ENCODE data around the gene ELAVL4.
"Not testable (repeated sequence)": the region's sequence is repeated elsewhere in the genome, so short reads cannot be mapped to it uniquely, and the experiment has no call there.

Gene ELAVL4

GRCh38 chr1:50163680-50164079, 55.0 kb downstream of the ELAVL4 start:
- Histone ChIP-seq H3K36me3 (ENCODE audit: insufficient read depth, low read length) (no peaks in the 10 kb centered on the region), H3K27ac (ENCODE audit: low read length) (no peak overlapping the region), H2AFZ (ENCODE audit: low read depth, low read length) (no peak overlapping the region), H3K4me1 (ENCODE audit: insufficient read depth, low read length) (no peaks in the 10 kb centered on the region), H3K9ac (ENCODE audit: low read depth, low read length) (no peak overlapping the region), H3K27me3 (ENCODE audit: insufficient read depth, low read length, poor library complexity) (peaks cover 3% of the 10 kb centered on the region), H3K9me3 (ENCODE audit: insufficient read depth, low read length, severe bottlenecking) (no peaks in the 10 kb centered on the region), H4K20me1 (ENCODE audit: insufficient read depth, low read length) (no peaks in the 10 kb centered on the region), H3K79me2 (ENCODE audit: insufficient read depth, low read length) (no peaks in the 10 kb centered on the region), H3K4me3 (ENCODE audit: low read depth in 1 of 2, low read length in 2 of 2) (no peak overlapping the region), H3K4me2 (ENCODE audit: insufficient read depth, low read length) (no peak overlapping the region)
- DNase-seq = no peak
- no peak for ATAC-seq (ENCODE audit: insufficient read depth, low read depth)
- TF ChIP-seq EZH2 (IDR thresholded peaks at IDR 0.05; ENCODE audit: borderline replicate concordance, low read depth, low read length, severe bottlenecking) (no peak), CTCF (IDR thresholded peaks at IDR 0.05; ENCODE audit: borderline replicate concordance, extremely low read depth, low read length, poor library complexity, severe bottlenecking) (no peak)

GRCh38 chr1:50166351-50166750, 57.6 kb downstream of the ELAVL4 start:
- not testable (repeated sequence) for H3K9ac ChIP-seq (ENCODE audit: low read depth, low read length); H3K4me1 ChIP-seq (ENCODE audit: insufficient read depth, low read length); H3K4me3 ChIP-seq (ENCODE audit: low read depth in 1 of 2, low read length in 2 of 2); H3K36me3 ChIP-seq (ENCODE audit: insufficient read depth, low read length); DNase-seq; H3K79me2 ChIP-seq (ENCODE audit: insufficient read depth, low read length); ATAC-seq (ENCODE audit: insufficient read depth, low read depth); H4K20me1 ChIP-seq (ENCODE audit: insufficient read depth, low read length); H3K9me3 ChIP-seq (ENCODE audit: insufficient read depth, low read length, severe bottlenecking); H3K4me2 ChIP-seq (ENCODE audit: insufficient read depth, low read length); H2AFZ ChIP-seq (ENCODE audit: low read depth, low read length); H3K27me3 ChIP-seq (ENCODE audit: insufficient read depth, low read length, poor library complexity); H3K27ac ChIP-seq (ENCODE audit: low read length)

- no peak overlapping the region for H3K9ac ChIP-seq (ENCODE audit: low read depth, low read length)
- H3K27ac ChIP-seq (ENCODE audit: low read length) = no peak overlapping the region
- no peak overlapping the region for H2AFZ ChIP-seq (ENCODE audit: low read depth, low read length)
- H3K36me3 ChIP-seq (ENCODE audit: insufficient read depth, low read length) = no peaks in the 10 kb centered on the region
- ATAC-seq (ENCODE audit: insufficient read depth, low read depth) (no peak), DNase-seq (no peak)
- H3K27me3 ChIP-seq (ENCODE audit: insufficient read depth, low read length, poor library complexity) = peaks cover 6% of the 10 kb centered on the region
- H3K9me3 ChIP-seq (ENCODE audit: insufficient read depth, low read length, severe bottlenecking) = no peaks in the 10 kb centered on the region
- H3K4me3 ChIP-seq (ENCODE audit: low read depth in 1 of 2, low read length in 2 of 2) = no peak overlapping the region
- no peak overlapping the region for H3K4me2 ChIP-seq (ENCODE audit: insufficient read depth, low read length)
- no peak for TF ChIP-seq CTCF (IDR thresholded peaks at IDR 0.05; ENCODE audit: borderline replicate concordance, extremely low read depth, low read length, poor library complexity, severe bottlenecking)
- no peak for TF ChIP-seq EZH2 (IDR thresholded peaks at IDR 0.05; ENCODE audit: borderline replicate concordance, low read depth, low read length, severe bottlenecking)
- no peaks in the 10 kb centered on the region for H3K4me1 ChIP-seq (ENCODE audit: insufficient read depth, low read length)
- H4K20me1 ChIP-seq (ENCODE audit: insufficient read depth, low read length) = no peaks in the 10 kb centered on the region
- H3K79me2 ChIP-seq (ENCODE audit: insufficient read depth, low read length) = no peaks in the 10 kb centered on the region
These were observed 63.6 kb downstream of the ELAVL4 start for GRCh38 chr1:50172299-50172698.

- TF ChIP-seq EZH2 (IDR thresholded peaks at IDR 0.05; ENCODE audit: borderline replicate concordance, low read depth, low read length, severe bottlenecking) = no peak
- no peak for TF ChIP-seq CTCF (IDR thresholded peaks at IDR 0.05; ENCODE audit: borderline replicate concordance, extremely low read depth, low read length, poor library complexity, severe bottlenecking)
- no peak overlapping the region for H3K4me3 ChIP-seq (ENCODE audit: low read depth in 1 of 2, low read length in 2 of 2)
- DNase-seq (no peak), ATAC-seq (ENCODE audit: insufficient read depth, low read depth) (no peak)
- peaks cover 6% of the 10 kb centered on the region for H3K27me3 ChIP-seq (ENCODE audit: insufficient read depth, low read length, poor library complexity)
- no peaks in the 10 kb centered on the region for H3K36me3 ChIP-seq (ENCODE audit: insufficient read depth, low read length)
- no peak overlapping the region for H3K27ac ChIP-seq (ENCODE audit: low read length)
- H3K9me3 ChIP-seq (ENCODE audit: insufficient read depth, low read length, severe bottlenecking) = no peaks in the 10 kb centered on the region
- no peak overlapping the region for H2AFZ ChIP-seq (ENCODE audit: low read depth, low read length)
- no peaks in the 10 kb centered on the region for H3K79me2 ChIP-seq (ENCODE audit: insufficient read depth, low read length)
- H3K4me1 ChIP-seq (ENCODE audit: insufficient read depth, low read length) = no peaks in the 10 kb centered on the region
- H4K20me1 ChIP-seq (ENCODE audit: insufficient read depth, low read length) = no peaks in the 10 kb centered on the region
- no peak overlapping the region for H3K9ac ChIP-seq (ENCODE audit: low read depth, low read length)
- H3K4me2 ChIP-seq (ENCODE audit: insufficient read depth, low read length) = no peak overlapping the region
These were observed 65.4 kb downstream of the ELAVL4 start for GRCh38 chr1:50174101-50174500.
